Activated T-cell treated with anti-CD3 and anti-CD28 coated beads for 24 hours (primary cell): ENCODE results near the gene SLC38A5.

ENCODE experiments used
- DNase-seq: peaks from one replicate; pipeline ENCODE4 v3.0.0-alpha.2; 2020; ENCODE audit warnings: low read depth

The SLC38A5 gene

GRCh38 chrX:48491809-48492208, 21.7 kb upstream of the SLC38A5 start:
- DNase-seq, result no peak

- no peak for DNase-seq
Observed at GRCh38 chrX:48490661-48491060, 20.6 kb upstream of the SLC38A5 start.

GRCh38 chrX:48489892-48490291, 19.8 kb upstream of the SLC38A5 start:
- no peak for DNase-seq

GRCh38 chrX:48489296-48489695, 19.2 kb upstream of the SLC38A5 start:
- no peak for DNase-seq

- DNase-seq, result no peak
Observed at GRCh38 chrX:48488034-48488433, 18.0 kb upstream of the SLC38A5 start.

GRCh38 chrX:48487362-48487798, 17.3 kb upstream of the SLC38A5 start:
- no peak for DNase-seq

GRCh38 chrX:48482526-48482925, 12.5 kb upstream of the SLC38A5 start:
- no peak for DNase-seq

- no peak for DNase-seq
Observed at GRCh38 chrX:48480583-48480982, 10.5 kb upstream of the SLC38A5 start.

- DNase-seq, result no peak
Observed at GRCh38 chrX:48480142-48480541, 10.1 kb upstream of the SLC38A5 start.

GRCh38 chrX:48478806-48479205, 8.7 kb upstream of the SLC38A5 start:
- DNase-seq, result no peak

GRCh38 chrX:48477960-48478755, 8.1 kb upstream of the SLC38A5 start:
- no peak for DNase-seq

- no peak for DNase-seq
Observed at GRCh38 chrX:48476919-48477318, 6.9 kb upstream of the SLC38A5 start.

- peak; percentile 84 for DNase-seq
Observed at GRCh38 chrX:48475774-48476577, 5.9 kb upstream of the SLC38A5 start, which contains the start of gene FTSJ1. Gene FTSJ1, plus strand, starts transcription at chrX:48476199. Its CDS starts 1,849 bp downstream, at chrX:48478048.

- DNase-seq, result no peak
Observed at GRCh38 chrX:48475296-48475695, 5.2 kb upstream of the SLC38A5 start.

- DNase-seq, result no peak
Observed at GRCh38 chrX:48474581-48474980, 4.5 kb upstream of the SLC38A5 start.

- no peak for DNase-seq
Observed at GRCh38 chrX:48474127-48474526, 4.1 kb upstream of the SLC38A5 start.

GRCh38 chrX:48473704-48473990, 3.6 kb upstream of the SLC38A5 start:
- DNase-seq, result no peak

GRCh38 chrX:48472851-48473703, 3.0 kb upstream of the SLC38A5 start:
- DNase-seq, result no peak

GRCh38 chrX:48472225-48472624, 2.2 kb upstream of the SLC38A5 start:
- no peak for DNase-seq

- no peak for DNase-seq
Observed at GRCh38 chrX:48471504-48471903, 1.4 kb upstream of the SLC38A5 start.

GRCh38 chrX:48470833-48471118, 716 bp upstream of the SLC38A5 start:
- DNase-seq, result no peak
